Measurements from ENCODE around the gene NOS3. TPM values are rescaled to one million over a fixed set of nuclear protein-coding genes. Genes with fewer than 3 reads are reported as not detected.
A peak's percentile ranks its signal among the peaks of the same experiment; 100 is the strongest.

The NOS3 gene
- total and polyA plus RNA-seq, 9 of the 15 experiments (the other 6 are each of a cell fraction or from before 2014, with no cell fraction given), result 1.1 to 121 (median 23.6) TPM

DNA sequence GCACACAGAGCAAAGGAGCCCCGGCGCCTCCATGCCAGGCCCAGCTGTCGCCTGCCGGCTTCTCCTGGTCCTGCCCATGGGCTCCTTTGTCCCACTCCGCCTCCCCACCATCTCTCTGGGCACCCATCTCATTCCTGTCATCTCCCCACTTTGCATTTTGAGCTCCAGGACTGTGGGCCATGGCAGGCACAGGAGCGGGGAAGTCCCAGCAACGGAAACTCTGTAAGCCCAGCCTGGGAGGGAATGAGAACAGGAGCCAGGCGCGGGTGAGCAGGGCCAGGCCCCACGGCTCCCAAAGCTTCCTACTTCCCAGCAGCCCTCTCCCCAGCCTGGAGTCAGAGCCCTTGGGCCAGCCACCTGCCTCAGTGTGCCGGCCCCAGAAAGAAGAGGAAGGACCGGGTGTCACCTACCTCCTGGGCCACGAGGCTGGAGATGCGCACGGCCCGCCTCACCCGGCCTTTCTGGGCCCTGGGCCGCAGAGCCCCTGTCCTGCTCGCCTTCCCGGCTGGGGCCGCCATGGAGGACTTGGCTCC lies 35.8 kb upstream of the NOS3 start:
- FAIRE-seq (no peak), ATAC-seq (peak; percentile 36), DNase-seq (ENCODE audit: extremely low read depth in 1 of 4, low spot score in 3 of 4) (peak in 1 of 4 experiments; percentile 53)
- peaks cover 94% of the 10 kb centered on the region for H3K79me2 ChIP-seq (ENCODE audit: control insufficient read depth, insufficient read depth, low read length)
- no TSS peak for BruUV-seq (replicated peaks)
- POLR2A ChIA-PET, result interaction anchor here (0.5 to 3.5 kb wide), 9 partner anchors 8 to 172 kb away, joined by 3 to 19 read pairs (median 4); no protein-coding TSS in a partner anchor
- H2AFZ ChIP-seq (ENCODE audit: low read depth, low read length), result peak overlapping the region; percentile 28; the same call in 1 of the 2 replicates
- peaks cover 59 to 97% of the 10 kb centered on the region in 2 experiments for H3K4me1 ChIP-seq (replicated peaks in 1 of 2; ENCODE audit: control insufficient read depth in 2 of 2, insufficient read depth in 2 of 2, low read length in 2 of 2)
- peak overlapping the region; percentile 90 to 98 for H3K9ac ChIP-seq (ENCODE audit: insufficient read depth in 1 of 2, low read depth in 2 of 2, low read length in 2 of 2)
- in situ Hi-C loops (cut with MboI) (no loop called here), intact Hi-C loops (cut with micrococcal nuclease) (loop anchor here (5.0 kb wide), 1 partner anchor 633 kb away; the partner anchor contains the start of genes ACTR3C and LRRC61)
- H3K27ac ChIP-seq (ENCODE audit: extremely low read depth, low read depth, low read length), result peak overlapping the region; percentile 86
- no peaks in the 10 kb centered on the region for H3K9me3 ChIP-seq (replicated peaks; ENCODE audit: control insufficient read depth, insufficient read depth, low read depth, low read length)
- no peaks in the 10 kb centered on the region for H3K27me3 ChIP-seq (ENCODE audit: control insufficient read depth in 2 of 2, insufficient read depth in 2 of 2, low read length in 2 of 2)
- H3K4me2 ChIP-seq (ENCODE audit: insufficient read depth, low read length), result peak overlapping the region; percentile 92
- WGBS (ENCODE audit: insufficient coverage, low coverage, missing lambda C conversion rate), result 0% methylated on average over 21 of the region's 21 CpGs
- CTCF ChIA-PET (ENCODE audit: low intra/inter-chr PET ratio), result interaction anchor here (0.9 kb wide), 1 partner anchor 217 kb away, joined by 5 read pairs; no protein-coding TSS in a partner anchor
- peaks cover 8% of the 10 kb centered on the region; the same call in 1 of the 2 replicates for H4K20me1 ChIP-seq (replicated peaks; ENCODE audit: control insufficient read depth, insufficient read depth, low read length)
- peaks cover 11% of the 10 kb centered on the region for H3K9me1 ChIP-seq (ENCODE audit: control insufficient read depth, insufficient read depth, low read length)
- peak overlapping the region; percentile 91 for H3K4me3 ChIP-seq
- H3K36me3 ChIP-seq (ENCODE audit: control insufficient read depth, insufficient read depth, low read length), result peaks cover 67% of the 10 kb centered on the region
- TF ChIP-seq ZNF316 (IDR thresholded peaks at IDR 0.05), result no peak
- TF ChIP-seq, protein P1, sequence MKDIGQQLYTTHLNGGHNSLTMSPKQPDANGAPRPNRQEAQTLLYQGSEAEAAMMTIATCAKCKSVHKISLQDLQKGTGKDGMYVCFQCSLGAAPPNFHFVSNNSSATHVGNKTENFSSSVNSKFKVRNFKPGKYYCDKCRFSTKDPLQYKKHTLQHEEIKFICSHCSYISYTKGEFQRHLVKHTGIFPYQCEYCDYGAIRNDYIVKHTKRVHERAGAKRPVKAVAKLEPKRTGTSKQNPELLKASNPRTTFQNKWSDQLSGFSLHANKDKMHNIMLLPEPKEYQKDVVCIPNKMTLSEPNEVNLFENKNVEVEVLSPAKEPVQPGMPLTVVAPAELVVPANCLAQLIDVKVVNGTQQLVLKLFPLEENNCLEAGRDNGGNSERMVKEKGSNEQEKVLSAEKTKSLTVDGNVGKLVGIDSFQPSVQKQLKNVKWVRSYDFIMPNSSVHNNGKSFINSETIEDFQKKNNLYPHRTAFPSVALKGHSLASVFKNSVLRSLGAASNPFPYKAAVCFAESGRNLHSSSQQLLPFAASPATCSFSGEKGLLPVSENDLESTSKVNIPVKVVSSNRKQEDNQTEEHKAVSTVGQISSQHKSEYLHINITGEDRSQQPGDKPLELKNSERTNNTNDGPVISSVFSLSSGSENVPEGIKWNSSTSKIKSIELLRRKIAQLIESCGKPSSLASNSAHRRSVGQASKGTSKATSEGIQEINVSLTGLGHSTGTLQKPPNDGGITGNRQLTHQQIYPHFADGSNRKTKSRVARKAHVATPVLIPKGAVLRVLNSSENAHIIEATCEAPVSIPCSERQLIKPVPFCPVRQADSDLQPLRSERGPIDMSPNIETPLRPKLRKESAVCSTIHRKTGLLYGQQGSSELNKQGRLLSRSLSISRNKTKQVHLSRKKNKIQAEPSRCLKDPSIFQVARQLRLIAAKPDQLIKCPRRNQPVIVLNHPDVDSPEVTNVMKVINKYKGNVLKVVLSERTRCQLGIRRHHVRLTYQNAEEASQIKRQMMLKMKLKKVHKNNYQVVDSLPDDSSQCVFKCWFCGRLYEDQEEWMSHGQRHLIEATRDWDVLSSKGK (CRISPR knock-in tag; IDR thresholded peaks at IDR 0.05), result no peak
- no peak for TF ChIP-seq ASH1L (IDR thresholded peaks at IDR 0.05; ENCODE audit: borderline replicate concordance, low read depth, partially characterized antibody)
- TF ChIP-seq RNF2 (IDR thresholded peaks at IDR 0.05), result no peak
- TF ChIP-seq PRMT5 (CRISPR knock-in tag; IDR thresholded peaks at IDR 0.05), result 0 out of 2 replicates have a peak, but pooled peaks have one; percentile 21
- no peak for TF ChIP-seq PTRF (tag; IDR thresholded peaks at IDR 0.05)
- TF ChIP-seq, protein P2, sequence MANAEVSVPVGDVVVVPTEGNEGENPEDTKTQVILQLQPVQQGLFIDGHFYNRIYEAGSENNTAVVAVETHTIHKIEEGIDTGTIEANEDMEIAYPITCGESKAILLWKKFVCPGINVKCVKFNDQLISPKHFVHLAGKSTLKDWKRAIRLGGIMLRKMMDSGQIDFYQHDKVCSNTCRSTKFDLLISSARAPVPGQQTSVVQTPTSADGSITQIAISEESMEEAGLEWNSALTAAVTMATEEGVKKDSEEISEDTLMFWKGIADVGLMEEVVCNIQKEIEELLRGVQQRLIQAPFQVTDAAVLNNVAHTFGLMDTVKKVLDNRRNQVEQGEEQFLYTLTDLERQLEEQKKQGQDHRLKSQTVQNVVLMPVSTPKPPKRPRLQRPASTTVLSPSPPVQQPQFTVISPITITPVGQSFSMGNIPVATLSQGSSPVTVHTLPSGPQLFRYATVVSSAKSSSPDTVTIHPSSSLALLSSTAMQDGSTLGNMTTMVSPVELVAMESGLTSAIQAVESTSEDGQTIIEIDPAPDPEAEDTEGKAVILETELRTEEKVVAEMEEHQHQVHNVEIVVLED (CRISPR knock-in tag; IDR thresholded peaks at IDR 0.05), result no peak
- TF ChIP-seq CBX3 (IDR thresholded peaks at IDR 0.05; ENCODE audit: borderline replicate concordance in 1 of 2, low read length in 2 of 2), result no peak
- TF ChIP-seq, protein P3, sequence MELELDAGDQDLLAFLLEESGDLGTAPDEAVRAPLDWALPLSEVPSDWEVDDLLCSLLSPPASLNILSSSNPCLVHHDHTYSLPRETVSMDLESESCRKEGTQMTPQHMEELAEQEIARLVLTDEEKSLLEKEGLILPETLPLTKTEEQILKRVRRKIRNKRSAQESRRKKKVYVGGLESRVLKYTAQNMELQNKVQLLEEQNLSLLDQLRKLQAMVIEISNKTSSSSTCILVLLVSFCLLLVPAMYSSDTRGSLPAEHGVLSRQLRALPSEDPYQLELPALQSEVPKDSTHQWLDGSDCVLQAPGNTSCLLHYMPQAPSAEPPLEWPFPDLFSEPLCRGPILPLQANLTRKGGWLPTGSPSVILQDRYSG (tag; conservative IDR thresholded peaks at IDR 0.05; ENCODE audit: low read depth), result 0 out of 2 replicates have a peak, but pooled peaks have one; percentile 44
- no peak for TF ChIP-seq SAFB2 (IDR thresholded peaks at IDR 0.05; ENCODE audit: borderline replicate concordance, low read depth, low read length, severe bottlenecking)
- TF ChIP-seq DIDO1 (tag; IDR thresholded peaks at IDR 0.05; ENCODE audit: low read depth), result no peak
- TF ChIP-seq HMG20A (CRISPR knock-in tag; conservative IDR thresholded peaks at IDR 0.05), result no peak
- peak; percentile 44; the same call in 1 of the 2 replicates for TF ChIP-seq NFRKB (IDR thresholded peaks at IDR 0.05; ENCODE audit: low read depth)
- TF ChIP-seq RBM25 (IDR thresholded peaks at IDR 0.05; ENCODE audit: low read depth, low read length, severe bottlenecking), result no peak
- no peak for TF ChIP-seq SOX6 (IDR thresholded peaks at IDR 0.05)
- 0 out of 2 replicates have a peak, but pooled peaks have one; percentile 29 for TF ChIP-seq TCF3 (CRISPR knock-in tag; IDR thresholded peaks at IDR 0.05)
- 0 out of 2 replicates have a peak, but pooled peaks have one; percentile 56 for TF ChIP-seq RB1 (IDR thresholded peaks at IDR 0.05; ENCODE audit: low read depth)

Data from K562 (cell line).